Neural crest cell (in vitro differentiated cells): ENCODE data around the gene ZMYND15. TPM values are rescaled to one million over a fixed set of nuclear protein-coding genes. Genes with fewer than 3 reads are reported as not detected.

Experiments used
- DNase-seq: peaks from one replicate; pipeline ENCODE4 v3.0.0; 2021; ENCODE audit warnings: low read depth, mixed read lengths, low spot score
- H3K27ac Mint-ChIP-seq: one replicate; pipeline ENCODE4 v1.8.0; 2021; ENCODE audit warnings: mild to moderate bottlenecking, mixed read lengths; ENCODE audit not compliant: unreplicated experiment
- H3K27me3 Mint-ChIP-seq: 2 replicates; pipeline ENCODE4 v1.8.0; 2021; ENCODE audit warnings: low read depth, mild to moderate bottlenecking, mixed read lengths
- H3K36me3 Mint-ChIP-seq: 2 replicates; pipeline ENCODE4 v1.8.0; 2021; ENCODE audit warnings: low read depth, mild to moderate bottlenecking, mixed read lengths
- H3K4me1 Mint-ChIP-seq: 2 replicates; pipeline ENCODE4 v1.8.0; 2021; ENCODE audit warnings: mixed read lengths
- H3K4me3 Mint-ChIP-seq: one replicate; pipeline ENCODE4 v1.8.0; 2021; ENCODE audit warnings: mild to moderate bottlenecking, mixed read lengths
- H3K9me3 Mint-ChIP-seq: 2 replicates; pipeline ENCODE4 v1.8.0; 2021; ENCODE audit warnings: mixed read lengths
- total RNA-seq: library from RNA; stranded (reverse); gene quantifications from 2 replicates; pipeline ENCODE4 v1.2.1, GENCODE V29; 2021
- TF ChIP-seq, protein P1 (sequence below): fragments of 200-600 bp; sonication (generic); conservative IDR thresholded peaks from 2 replicates; pipeline ENCODE4 v1.5.0; 2021; ENCODE audit warnings: antibody characterized with exemption, mild to moderate bottlenecking

The ZMYND15 gene
- total RNA-seq, 1 donor from 2014 or later = not detected

DNA sequence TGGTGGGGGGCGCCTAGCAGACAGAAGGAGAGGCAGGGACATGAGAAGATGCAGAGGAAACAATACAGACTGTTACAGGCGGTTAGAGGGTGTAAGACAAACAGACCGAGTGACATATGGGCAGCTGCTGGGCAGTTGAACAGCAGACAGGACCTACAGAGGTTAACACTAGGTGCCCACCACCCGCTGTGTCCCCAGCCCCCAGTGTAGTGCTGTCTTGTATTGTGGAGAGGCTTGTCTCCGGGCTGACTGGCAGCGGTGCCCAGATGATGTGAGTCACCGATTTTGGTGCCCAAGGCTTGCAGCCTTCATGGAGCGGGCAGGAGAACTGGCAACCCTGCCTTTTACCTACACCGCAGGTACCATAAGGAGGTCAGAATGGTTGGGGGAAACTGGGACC, 2.5 kb downstream of the ZMYND15 start:
- peaks cover 92% of the 10 kb centered on the region for H3K27me3 Mint-ChIP-seq
- H3K4me3 Mint-ChIP-seq = no peak overlapping the region
- H3K36me3 Mint-ChIP-seq = no peaks in the 10 kb centered on the region
- no peaks in the 10 kb centered on the region for H3K9me3 Mint-ChIP-seq
- H3K27ac Mint-ChIP-seq = no peak overlapping the region
- TF ChIP-seq, protein P1, sequence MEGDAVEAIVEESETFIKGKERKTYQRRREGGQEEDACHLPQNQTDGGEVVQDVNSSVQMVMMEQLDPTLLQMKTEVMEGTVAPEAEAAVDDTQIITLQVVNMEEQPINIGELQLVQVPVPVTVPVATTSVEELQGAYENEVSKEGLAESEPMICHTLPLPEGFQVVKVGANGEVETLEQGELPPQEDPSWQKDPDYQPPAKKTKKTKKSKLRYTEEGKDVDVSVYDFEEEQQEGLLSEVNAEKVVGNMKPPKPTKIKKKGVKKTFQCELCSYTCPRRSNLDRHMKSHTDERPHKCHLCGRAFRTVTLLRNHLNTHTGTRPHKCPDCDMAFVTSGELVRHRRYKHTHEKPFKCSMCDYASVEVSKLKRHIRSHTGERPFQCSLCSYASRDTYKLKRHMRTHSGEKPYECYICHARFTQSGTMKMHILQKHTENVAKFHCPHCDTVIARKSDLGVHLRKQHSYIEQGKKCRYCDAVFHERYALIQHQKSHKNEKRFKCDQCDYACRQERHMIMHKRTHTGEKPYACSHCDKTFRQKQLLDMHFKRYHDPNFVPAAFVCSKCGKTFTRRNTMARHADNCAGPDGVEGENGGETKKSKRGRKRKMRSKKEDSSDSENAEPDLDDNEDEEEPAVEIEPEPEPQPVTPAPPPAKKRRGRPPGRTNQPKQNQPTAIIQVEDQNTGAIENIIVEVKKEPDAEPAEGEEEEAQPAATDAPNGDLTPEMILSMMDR = no peak
- no peak for DNase-seq
- peaks cover 21% of the 10 kb centered on the region for H3K4me1 Mint-ChIP-seq

DNA sequence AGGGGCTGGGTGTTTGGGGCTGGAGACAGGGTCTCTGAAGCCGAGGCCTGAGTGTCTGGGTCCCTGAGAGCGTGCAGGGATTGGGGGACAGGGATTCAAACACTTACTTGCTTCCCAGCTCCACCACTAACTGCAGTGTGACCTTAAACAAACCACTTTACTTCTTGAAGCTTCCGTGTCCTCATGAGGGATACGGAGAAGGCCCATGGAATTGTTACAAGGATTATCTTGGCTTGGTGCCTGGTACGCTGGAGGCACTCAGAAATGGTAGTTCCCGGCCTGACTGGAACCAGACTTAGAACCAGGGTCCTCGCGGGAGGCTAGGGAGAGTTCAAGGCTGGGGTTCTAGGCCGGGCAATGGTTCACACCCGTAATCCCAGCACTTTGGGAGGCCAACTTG, 3.0 kb downstream of the ZMYND15 start:
- H3K4me1 Mint-ChIP-seq = peaks cover 21% of the 10 kb centered on the region

DNA sequence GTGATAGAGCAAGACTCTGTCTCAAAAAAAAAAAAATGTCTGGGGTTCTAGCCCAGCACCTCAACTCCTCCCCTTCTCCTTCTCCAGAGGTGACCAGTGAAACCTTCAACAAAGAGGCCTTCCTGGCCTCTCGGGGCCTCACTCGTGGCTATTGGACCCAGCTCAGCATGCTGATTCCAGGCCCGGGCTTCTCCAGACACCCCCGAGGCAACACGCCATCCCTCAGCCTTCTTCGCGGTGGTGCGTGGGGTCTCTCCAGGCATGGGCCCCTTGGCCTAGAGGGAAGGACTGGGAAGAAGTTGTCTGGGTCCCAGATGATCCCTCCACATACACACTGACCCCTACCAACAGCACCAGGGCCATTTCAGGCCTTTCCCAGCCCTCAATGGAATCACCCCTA, 3.6 kb downstream of the ZMYND15 start:
- Mint-ChIP-seq H3K36me3 (no peaks in the 10 kb centered on the region), H3K27ac (no peak overlapping the region), H3K27me3 (peaks cover 92% of the 10 kb centered on the region), H3K4me1 (peaks cover 18% of the 10 kb centered on the region), H3K9me3 (no peaks in the 10 kb centered on the region), H3K4me3 (no peak overlapping the region)
- no peak for DNase-seq
- TF ChIP-seq, protein P1 = no peak

More for the DNA sequence above, 3.0 kb downstream of the ZMYND15 start:
- Mint-ChIP-seq H3K9me3 (no peaks in the 10 kb centered on the region), H3K4me3 (no peak overlapping the region), H3K27me3 (peaks cover 92% of the 10 kb centered on the region), H3K27ac (no peak overlapping the region), H3K36me3 (no peaks in the 10 kb centered on the region)
- TF ChIP-seq, protein P1 = no peak
- DNase-seq = no peak

DNA sequence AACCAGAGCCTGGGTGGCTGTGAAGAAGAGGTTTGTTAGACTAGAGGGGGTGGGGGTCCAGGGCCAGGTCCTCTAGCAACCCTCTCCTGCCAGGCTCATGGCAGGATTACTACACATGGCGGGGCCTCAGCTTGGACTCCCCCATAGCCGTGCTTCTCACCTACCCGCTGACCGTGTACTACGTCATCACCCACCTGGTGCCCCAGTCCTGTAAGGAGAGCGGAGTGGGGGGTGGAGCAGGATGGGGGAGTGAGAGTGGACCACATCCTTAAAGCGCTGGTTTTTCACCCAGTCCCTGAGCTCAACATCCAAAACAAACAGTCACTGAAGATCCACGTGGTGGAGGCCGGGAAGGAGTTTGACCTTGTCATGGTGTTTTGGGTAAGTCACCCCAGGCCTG, 4.3 kb downstream of the ZMYND15 start:
- TF ChIP-seq, protein P1 = no peak
- Mint-ChIP-seq H3K4me3 (no peak overlapping the region), H3K36me3 (no peaks in the 10 kb centered on the region), H3K4me1 (peaks cover 13% of the 10 kb centered on the region), H3K27me3 (peaks cover 92% of the 10 kb centered on the region), H3K27ac (no peak overlapping the region), H3K9me3 (no peaks in the 10 kb centered on the region)
- DNase-seq = no peak

DNA sequence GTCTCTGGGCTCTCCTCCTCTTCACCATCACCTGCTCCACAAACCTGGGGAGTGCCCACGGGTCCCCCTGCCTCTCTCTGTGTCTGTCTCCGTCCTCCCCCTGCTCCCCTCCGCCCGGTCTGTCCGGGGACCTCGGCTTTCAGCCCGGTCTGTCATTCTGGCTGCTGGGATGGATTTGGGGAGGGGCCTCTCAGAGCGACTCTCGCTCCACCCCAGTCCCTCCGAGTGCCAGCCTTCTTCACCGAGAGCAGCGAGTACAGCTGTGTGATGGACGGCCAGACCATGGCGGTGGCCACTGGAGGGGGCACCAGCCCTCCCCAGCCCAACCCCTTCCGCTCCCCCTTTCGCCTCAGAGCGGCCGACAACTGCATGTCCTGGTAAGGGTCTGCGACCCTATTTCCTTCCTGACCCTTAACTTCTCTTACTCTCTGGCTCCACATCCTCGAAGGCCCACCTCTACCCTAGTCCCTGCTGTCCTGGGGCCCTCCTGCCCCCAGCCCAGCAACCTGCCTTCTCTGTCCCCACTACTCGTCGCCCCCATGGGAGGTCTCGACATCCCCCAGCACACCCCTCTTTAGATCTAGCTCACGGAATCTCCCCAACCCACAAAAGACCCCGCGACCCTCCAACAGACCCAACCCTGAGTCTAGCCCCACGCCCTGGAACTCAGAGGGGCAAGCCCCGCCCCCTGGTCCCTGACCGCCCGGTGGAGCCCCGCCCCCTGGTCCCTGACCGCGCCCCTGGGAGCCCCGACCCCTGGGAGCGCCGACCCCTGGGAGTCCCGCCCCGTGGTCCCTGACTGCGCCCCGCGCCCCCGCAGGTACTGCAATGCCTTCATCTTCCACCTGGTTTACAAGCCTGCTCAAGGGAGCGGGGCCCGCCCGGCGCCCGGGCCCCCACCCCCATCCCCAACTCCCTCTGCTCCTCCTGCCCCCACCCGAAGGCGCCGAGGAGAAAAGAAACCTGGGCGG, 5.7 kb downstream of the ZMYND15 start:
- Mint-ChIP-seq H3K9me3 (no peaks in the 10 kb centered on the region), H3K27ac (peak overlapping the region; percentile 4), H3K27me3 (peaks cover 94% of the 10 kb centered on the region), H3K4me3 (peak overlapping the region; percentile 51), H3K36me3 (no peaks in the 10 kb centered on the region), H3K4me1 (peaks cover 9% of the 10 kb centered on the region)
- TF ChIP-seq, protein P1 = no peak
- peak; percentile 12 for DNase-seq
